OCI-LY1 (cell line): ENCODE data around the gene SPDYE6.
A peak's percentile ranks its signal among the peaks of the same experiment; 100 is the strongest.
"Not testable (repeated sequence)": the region's sequence is repeated elsewhere in the genome, so short reads cannot be mapped to it uniquely, and the experiment has no call there.

ENCODE experiments used
- H2AFZ ChIP-seq: fragments of 200-600 bp; sonication (generic), shearing (Covaris generic); 2 replicates; pipeline ENCODE4 v1.6.0; 2014; ENCODE audit warnings: antibody characterized with exemption, mild to moderate bottlenecking, low read length
- H3F3A ChIP-seq: fragments of 200-600 bp; sonication (generic), shearing (Covaris generic); 2 replicates; pipeline ENCODE4 v1.6.0; 2014; ENCODE audit warnings: mild to moderate bottlenecking, antibody characterized with exemption, low read length, moderate library complexity; ENCODE audit not compliant: insufficient read depth
- H3K27ac ChIP-seq: fragments of 200-600 bp; sonication (generic); 2 replicates; pipeline ENCODE4 v1.5.1; 2014; ENCODE audit warnings: low read length, mixed run types, mild to moderate bottlenecking, low read depth; ENCODE audit not compliant: poor library complexity, severe bottlenecking
- H3K27me3 ChIP-seq: fragments of 200-600 bp; sonication (generic); 2 replicates; pipeline ENCODE4 v1.6.0; 2014; ENCODE audit warnings: antibody characterized with exemption, mild to moderate bottlenecking, low read length, moderate library complexity; ENCODE audit not compliant: insufficient read depth
- H3K36me3 ChIP-seq: fragments of 200-600 bp; sonication (generic); 2 replicates; pipeline ENCODE4 v1.6.1; 2014; ENCODE audit warnings: mild to moderate bottlenecking, antibody characterized with exemption, low read length, moderate library complexity, mixed read lengths; ENCODE audit not compliant: insufficient read depth
- H3K4me1 ChIP-seq: fragments of 200-600 bp; sonication (generic); 2 replicates; pipeline ENCODE4 v1.5.1; 2014; ENCODE audit warnings: mild to moderate bottlenecking, low read length, moderate library complexity; ENCODE audit not compliant: insufficient read depth, severe bottlenecking
- H3K4me2 ChIP-seq: fragments of 200-600 bp; sonication (generic), shearing (Covaris generic); 2 replicates; pipeline ENCODE4 v1.6.1; 2014; ENCODE audit warnings: low read length
- H3K4me3 ChIP-seq: fragments of 200-600 bp; sonication (generic); 2 replicates; pipeline ENCODE4 v1.5.1; 2014; ENCODE audit warnings: low read length, low read depth, mild to moderate bottlenecking, mixed read lengths; ENCODE audit not compliant: poor library complexity, severe bottlenecking
- H3K79me2 ChIP-seq: fragments of 200-600 bp; shearing (Covaris generic); 2 replicates; pipeline ENCODE4 v1.6.1; 2016; ENCODE audit warnings: mixed run types, low read length, mixed read lengths; ENCODE audit not compliant: insufficient read depth
- H3K9ac ChIP-seq: fragments of 200-600 bp; sonication (generic), shearing (Covaris generic); 2 replicates; pipeline ENCODE4 v1.6.1; 2014; ENCODE audit warnings: mild to moderate bottlenecking, low read length, mixed read lengths
- H3K9me2 ChIP-seq: fragments of 200-600 bp; sonication (generic), shearing (Covaris generic); 2 replicates; pipeline ENCODE4 v1.6.1; 2014; ENCODE audit warnings: low read depth, mild to moderate bottlenecking, low read length, mixed read lengths
- H3K9me3 ChIP-seq: fragments of 200-600 bp; shearing (Covaris generic); 2 replicates; pipeline ENCODE4 v1.6.1; 2014; ENCODE audit warnings: low read length, mixed read lengths
- H4K20me1 ChIP-seq: fragments of 200-600 bp; sonication (generic), shearing (Covaris generic); 2 replicates; pipeline ENCODE4 v1.6.0; 2016; ENCODE audit warnings: mild to moderate bottlenecking, low read length; ENCODE audit not compliant: insufficient read depth
- CTCF ChIP-seq: fragments of 200-600 bp; sonication (generic), shearing (Covaris generic); IDR thresholded peaks from 2 replicates; pipeline ENCODE4 v1.5.1; 2017; ENCODE audit warnings: mild to moderate bottlenecking, antibody characterized with exemption, low read length, moderate library complexity, mixed read lengths
- EZH2 ChIP-seq: fragments of 200-600 bp; sonication (generic), shearing (Covaris generic); IDR thresholded peaks from 2 replicates; pipeline ENCODE4 v1.8.0; 2017; ENCODE audit warnings: borderline replicate concordance, mixed run types, mild to moderate bottlenecking, antibody characterized with exemption, low read length, moderate library complexity, mixed read lengths

SPDYE6 gene

DNA sequence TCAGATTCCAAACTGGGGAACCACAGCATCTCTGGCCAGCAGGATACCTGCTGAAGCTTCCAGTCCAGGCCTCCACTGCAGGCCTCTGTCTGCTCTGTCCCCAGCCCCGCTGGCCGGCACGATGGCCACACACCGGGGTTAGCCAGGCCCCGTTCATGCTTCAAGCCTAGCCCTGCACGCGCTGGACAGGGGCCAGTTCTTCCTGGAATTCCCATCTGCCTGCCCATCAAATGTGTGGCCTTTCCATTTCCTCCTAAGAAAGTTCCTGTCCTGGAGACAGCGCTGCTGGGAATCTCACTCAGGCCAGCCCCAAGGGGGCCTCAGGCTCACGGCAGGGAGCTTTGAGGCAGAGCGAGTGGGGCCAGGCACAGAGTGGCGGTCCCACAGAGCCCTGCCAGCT lies 51.6 kb downstream of the SPDYE6 start:
- H3K9ac ChIP-seq: peak overlapping the region; percentile 56; the same call in 1 of the 2 replicates
- no peaks in the 10 kb centered on the region for H3K9me3 ChIP-seq
- no peaks in the 10 kb centered on the region for H3K9me2 ChIP-seq
- no peaks in the 10 kb centered on the region for H3K27me3 ChIP-seq
- no peaks in the 10 kb centered on the region for H3K79me2 ChIP-seq
- peak overlapping the region; percentile 97 for H3K27ac ChIP-seq
- peak overlapping the region; percentile 48; the same call in 1 of the 2 replicates for H3K4me2 ChIP-seq
- TF ChIP-seq CTCF (no peak), EZH2 (no peak)
- peaks cover 53% of the 10 kb centered on the region for H3K36me3 ChIP-seq
- H2AFZ ChIP-seq: no peak overlapping the region
- H3F3A ChIP-seq: peaks cover 10% of the 10 kb centered on the region; the same call in 1 of the 2 replicates
- H4K20me1 ChIP-seq: no peaks in the 10 kb centered on the region
- peaks cover 76% of the 10 kb centered on the region for H3K4me1 ChIP-seq
- no peak overlapping the region for H3K4me3 ChIP-seq

DNA sequence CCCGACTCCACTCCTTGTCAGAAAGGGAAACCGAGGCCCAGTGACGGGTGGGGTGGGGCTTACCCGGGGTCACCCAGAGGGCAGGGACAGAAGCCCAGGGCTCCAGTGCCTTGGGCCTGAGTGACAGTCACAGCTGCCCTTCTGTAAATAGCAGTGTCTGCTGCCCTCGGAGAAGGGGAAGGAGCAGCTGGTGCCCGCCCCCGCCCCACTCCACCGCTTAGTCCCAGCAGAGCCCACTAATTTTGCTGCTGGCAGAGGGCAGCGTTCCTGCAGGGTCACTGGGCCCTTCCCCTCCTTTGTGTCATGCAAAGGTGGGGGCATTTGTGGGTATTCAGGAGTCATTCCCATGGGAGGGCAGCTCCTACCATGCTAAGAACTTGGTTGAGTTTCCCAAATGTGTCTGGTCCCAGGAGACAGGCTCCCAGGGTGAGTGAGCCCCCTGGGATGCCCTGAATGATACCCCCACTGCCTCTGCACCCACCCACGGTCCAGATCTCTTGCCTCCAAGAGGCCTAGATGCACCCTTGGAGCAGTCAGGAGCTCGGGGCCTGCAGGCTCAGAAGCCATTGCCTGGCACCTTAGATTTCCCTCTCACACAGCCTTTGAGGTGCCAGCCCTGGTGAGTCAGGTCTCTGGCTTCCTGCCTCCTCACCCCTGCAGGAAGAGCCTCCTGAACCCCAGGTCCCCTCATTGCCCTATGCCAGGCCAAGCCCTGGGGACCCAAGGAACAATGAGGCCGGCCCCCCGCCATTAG lies 52.4 kb downstream of the SPDYE6 start:
- H3K9me3 ChIP-seq: no peaks in the 10 kb centered on the region
- peaks cover 47% of the 10 kb centered on the region for H3K36me3 ChIP-seq
- no peaks in the 10 kb centered on the region for H3K9me2 ChIP-seq
- H3K27me3 ChIP-seq: no peaks in the 10 kb centered on the region
- peaks cover 76% of the 10 kb centered on the region for H3K4me1 ChIP-seq
- no peaks in the 10 kb centered on the region for H4K20me1 ChIP-seq
- H2AFZ ChIP-seq: no peak overlapping the region
- peak overlapping the region; percentile 48 for H3K4me2 ChIP-seq
- H3K9ac ChIP-seq: peak overlapping the region; percentile 56
- H3K4me3 ChIP-seq: peak overlapping the region; percentile 1
- no peaks in the 10 kb centered on the region for H3K79me2 ChIP-seq
- H3K27ac ChIP-seq: peak overlapping the region; percentile 97
- no peak for TF ChIP-seq EZH2
- TF ChIP-seq CTCF: no peak
- H3F3A ChIP-seq: peaks cover 10% of the 10 kb centered on the region; the same call in 1 of the 2 replicates

- Histone ChIP-seq H3K4me1 (peaks cover 59% of the 10 kb centered on the region), H3K9ac (no peak overlapping the region; the same call in 1 of the 2 replicates)
Observed at GRCh38 chr7:102302025-102302424, 54.2 kb downstream of the SPDYE6 start.

GRCh38 chr7:102301367-102301766 lies 54.9 kb downstream of the SPDYE6 start:
- H3K4me2 ChIP-seq, H3K9me3 ChIP-seq, H3F3A ChIP-seq, H3K9ac ChIP-seq, H3K9me2 ChIP-seq, H2AFZ ChIP-seq, H3K79me2 ChIP-seq, H4K20me1 ChIP-seq, H3K4me3 ChIP-seq, H3K27me3 ChIP-seq: not testable (repeated sequence)
- Histone ChIP-seq H3K4me1 (peaks cover 53% of the 10 kb centered on the region), H3K27ac (peak overlapping the region; percentile 97), H3K36me3 (peaks cover 42% of the 10 kb centered on the region)

More at GRCh38 chr7:102302025-102302424, 54.2 kb downstream of the SPDYE6 start:
- no peak for TF ChIP-seq EZH2
- TF ChIP-seq CTCF: no peak
- no peak overlapping the region for H3K4me2 ChIP-seq
- H3K27ac ChIP-seq: peak overlapping the region; percentile 97
- H3K79me2 ChIP-seq: peaks cover 7% of the 10 kb centered on the region; the same call in 1 of the 2 replicates
- H2AFZ ChIP-seq: no peak overlapping the region
- H3K4me3 ChIP-seq: no peak overlapping the region
- no peaks in the 10 kb centered on the region for H4K20me1 ChIP-seq
- peaks cover 10% of the 10 kb centered on the region; the same call in 1 of the 2 replicates for H3F3A ChIP-seq
- H3K9me2 ChIP-seq: no peaks in the 10 kb centered on the region
- no peaks in the 10 kb centered on the region for H3K9me3 ChIP-seq
- no peaks in the 10 kb centered on the region for H3K27me3 ChIP-seq
- peaks cover 39% of the 10 kb centered on the region for H3K36me3 ChIP-seq
